ENCODE measurements around the gene PKNOX2.
A peak's percentile ranks its signal among the peaks of the same experiment; 100 is the strongest.

Gene PKNOX2

GRCh38 chr11:125164422-125165110 lies at the start of gene PKNOX2:
Gene PKNOX2, plus strand, starts transcription at chr11:125164751. Its CDS starts 186,555 bp downstream, at chr11:125351306.
- peak; percentile 63 for DNase-seq (ENCODE audit: low spot score)

- no peak for DNase-seq (ENCODE audit: low spot score)
These were observed 47.1 kb upstream of the PKNOX2 start for GRCh38 chr11:125117429-125117828.

DNA sequence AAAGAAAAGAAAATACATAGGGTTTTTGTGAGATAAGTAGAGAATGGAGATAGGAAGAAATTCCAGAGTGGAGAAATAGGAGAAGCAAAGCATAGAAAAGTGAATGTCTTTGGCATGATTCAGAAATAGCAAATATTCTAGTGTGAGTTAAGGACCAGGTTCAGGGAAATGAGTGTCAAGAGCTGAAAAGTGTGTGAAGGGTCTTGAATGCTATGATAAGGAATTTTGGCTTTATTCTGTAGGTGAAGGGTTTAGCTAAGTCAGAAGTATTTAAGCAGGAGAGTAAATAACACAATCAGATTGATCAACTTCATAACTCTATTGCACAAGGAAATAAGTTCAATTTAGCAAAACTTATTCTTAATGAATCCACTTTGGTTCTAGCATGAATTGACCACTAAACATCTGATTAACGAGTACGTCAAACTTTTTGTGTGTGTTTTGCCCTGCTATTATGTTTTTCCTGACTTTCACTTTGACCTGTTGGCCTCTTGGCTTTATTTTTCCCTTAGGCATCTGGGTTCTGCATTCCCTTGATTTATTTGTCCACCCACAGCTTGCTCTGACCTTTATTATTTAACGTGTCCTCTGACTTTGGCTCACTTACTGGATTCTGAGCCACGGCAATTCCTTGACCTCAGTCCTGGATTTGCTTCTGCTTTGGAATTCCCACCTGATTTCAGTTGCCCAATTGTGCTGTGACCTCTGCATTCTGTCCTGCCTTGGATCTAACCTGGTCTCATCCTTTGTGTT lies 41.2 kb upstream of the PKNOX2 start:
- no peak for DNase-seq (ENCODE audit: low spot score)

DNA sequence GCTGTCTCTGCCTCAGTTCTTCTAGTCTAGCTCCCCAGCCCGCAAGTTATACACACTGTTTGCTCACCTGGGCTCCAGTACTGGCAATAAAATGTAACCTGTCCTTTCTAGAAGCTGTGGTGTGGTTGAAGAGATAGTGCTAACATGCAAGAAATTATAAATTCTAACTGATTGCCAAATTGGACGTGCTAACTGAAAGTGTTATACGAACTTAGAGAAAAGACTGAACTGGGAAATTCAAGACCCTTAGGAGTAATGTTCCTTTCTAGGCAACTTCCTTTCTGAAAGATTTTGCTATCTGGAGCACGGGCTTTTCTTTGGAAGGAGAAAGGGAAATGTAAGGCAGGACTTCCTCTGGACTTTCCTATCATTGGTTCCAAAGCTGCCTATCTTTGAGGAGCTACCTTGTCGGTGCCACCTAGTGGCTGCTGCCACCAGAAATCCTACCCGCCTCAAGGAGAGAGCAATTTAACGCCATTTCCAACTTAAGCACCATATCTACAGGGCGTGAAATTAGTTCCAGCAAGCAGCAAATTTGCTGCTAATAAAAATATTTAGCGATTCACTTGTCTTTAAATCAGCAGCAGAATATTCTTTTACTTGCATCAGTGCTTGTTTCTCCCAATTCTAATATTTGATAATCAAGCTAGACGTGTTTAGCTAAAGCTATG lies 40.5 kb upstream of the PKNOX2 start:
- DNase-seq (ENCODE audit: low spot score): peak; percentile 58

GRCh38 chr11:125124618-125124992 lies 39.9 kb upstream of the PKNOX2 start:
- no peak for DNase-seq (ENCODE audit: low spot score)

- DNase-seq (ENCODE audit: low spot score): no peak
These were observed 36.1 kb upstream of the PKNOX2 start for GRCh38 chr11:125128450-125128849.

DNA sequence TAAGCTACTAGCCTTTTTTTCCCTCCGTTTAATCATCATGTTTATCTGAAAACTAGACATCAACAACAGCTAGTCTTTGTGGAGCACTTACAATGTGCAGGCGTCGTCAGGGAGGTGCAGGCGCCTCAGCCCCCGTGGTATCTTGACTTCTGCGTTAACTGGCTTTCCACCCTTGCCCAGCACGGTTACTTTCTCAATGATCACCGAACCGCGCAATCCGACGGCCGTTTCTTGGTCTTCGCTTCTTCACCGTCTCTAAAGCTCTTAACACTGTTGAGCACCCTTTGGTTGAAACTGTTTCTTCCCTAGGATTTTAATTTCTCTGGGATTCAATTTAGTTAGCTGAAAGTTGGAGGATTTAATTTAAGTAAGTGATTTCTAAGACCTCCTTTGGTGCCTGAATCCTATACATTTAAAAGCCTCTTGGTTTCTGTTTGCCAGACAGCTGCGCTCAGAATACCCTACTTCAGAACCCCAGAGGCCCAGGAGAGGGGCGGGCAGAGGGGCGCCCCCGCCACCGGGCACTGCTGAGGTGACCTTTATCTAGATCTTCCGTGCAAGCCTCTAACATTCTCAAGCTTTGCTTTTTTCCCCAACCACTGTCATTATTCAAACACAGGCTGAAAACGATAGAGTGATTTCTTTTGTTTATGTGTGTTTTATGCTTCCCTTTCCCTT lies 35.1 kb upstream of the PKNOX2 start:
- no peak for DNase-seq (ENCODE audit: low spot score)

DNA sequence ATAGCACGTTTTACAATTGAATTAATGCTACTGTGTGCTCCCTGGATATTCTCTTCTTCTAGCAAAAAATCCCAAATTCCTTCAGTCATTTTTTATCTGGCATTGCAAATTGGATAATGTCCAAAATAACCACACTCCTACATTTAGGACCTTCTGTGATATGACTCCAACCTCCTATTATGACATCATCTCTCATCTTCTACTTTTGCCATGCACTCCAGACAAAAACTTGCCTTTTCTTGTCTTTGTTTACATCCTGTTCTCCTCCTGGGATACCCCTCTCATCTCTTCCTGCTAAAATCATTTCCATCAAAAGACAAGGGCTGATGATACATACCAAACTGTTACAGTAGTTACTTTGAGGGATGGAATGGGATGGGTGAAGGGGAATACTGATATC lies 32.5 kb upstream of the PKNOX2 start:
- DNase-seq (ENCODE audit: low spot score): no peak

DNA sequence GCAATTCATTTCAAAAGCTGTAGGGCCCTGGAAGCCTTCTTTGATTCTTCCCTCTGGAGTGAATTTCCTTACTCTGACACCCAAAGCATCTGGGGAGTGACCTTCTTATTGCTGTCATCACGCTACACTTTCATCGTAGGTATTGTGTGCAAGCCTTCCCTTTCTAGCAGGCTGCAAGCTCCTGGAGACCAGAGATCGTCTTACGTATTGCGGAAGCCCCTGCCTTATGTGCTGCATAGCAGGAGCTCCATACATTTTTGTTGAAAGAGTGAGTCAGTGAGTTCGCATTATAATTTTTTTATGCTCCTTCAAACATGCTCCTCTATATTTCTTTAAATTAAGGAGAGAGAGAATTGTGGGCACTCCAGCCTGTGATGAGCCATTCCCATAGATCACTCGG lies 32.0 kb upstream of the PKNOX2 start:
- DNase-seq (ENCODE audit: low spot score): no peak

DNA sequence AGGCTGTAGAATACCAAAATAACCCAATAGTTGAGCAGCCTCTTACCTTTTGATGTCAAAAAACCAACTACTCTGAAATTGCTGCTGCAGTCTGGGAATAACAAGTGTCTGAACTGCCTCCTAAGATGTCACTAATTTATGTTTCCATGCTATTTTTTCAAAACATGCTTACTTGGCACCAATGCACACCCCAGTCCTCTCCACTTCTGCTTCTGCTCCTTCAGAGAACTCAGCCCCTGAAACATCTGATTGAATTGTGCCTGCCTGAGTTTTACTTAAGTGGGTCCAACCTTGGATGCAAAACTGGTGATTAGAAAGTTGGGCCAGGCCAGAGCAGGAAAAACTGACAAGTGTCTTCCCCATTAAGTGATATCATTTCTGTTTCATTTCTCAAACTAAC lies 28.6 kb upstream of the PKNOX2 start:
- DNase-seq (ENCODE audit: low spot score): no peak

DNA sequence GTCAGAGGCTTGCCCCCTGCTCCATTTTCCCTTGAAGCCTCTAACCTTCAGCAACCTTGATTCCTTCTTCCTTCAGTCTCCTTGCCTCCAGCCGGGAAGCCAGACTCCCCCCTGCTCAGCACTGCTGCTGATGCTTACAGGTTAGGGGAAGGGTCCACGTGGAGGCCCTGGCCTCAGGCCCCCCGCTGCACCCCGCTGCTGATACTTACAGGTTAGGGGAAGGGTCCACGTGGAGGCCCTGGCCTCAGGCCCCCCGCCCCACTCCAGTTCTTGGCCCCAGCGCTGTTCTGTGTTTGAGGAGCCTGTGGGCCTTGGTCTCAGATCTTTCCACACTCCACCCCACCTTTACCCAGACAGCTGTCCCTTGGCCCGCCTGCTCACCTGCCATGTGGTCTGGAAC lies 25.6 kb upstream of the PKNOX2 start:
- no peak for DNase-seq (ENCODE audit: low spot score)

DNA sequence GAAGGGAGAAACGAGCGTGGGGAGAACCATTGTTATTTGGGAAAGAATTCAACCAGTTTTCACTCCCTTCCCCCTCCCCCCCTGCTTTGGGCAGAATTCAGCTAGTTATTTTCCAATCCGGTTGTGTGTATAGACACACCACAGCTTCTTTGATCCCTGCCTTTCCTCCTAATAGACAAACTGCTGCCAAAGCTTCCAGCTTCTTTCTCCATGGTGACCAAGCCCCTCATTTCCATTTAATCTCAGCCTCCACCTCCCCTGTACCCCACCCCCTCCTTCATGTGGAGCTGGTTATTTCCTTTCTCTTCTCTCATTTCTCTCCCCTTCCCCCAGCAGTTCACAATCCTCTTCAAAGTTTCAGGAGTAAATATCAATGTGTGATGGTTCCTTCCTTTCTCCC lies 24.8 kb upstream of the PKNOX2 start:
- no peak for DNase-seq (ENCODE audit: low spot score)

DNA sequence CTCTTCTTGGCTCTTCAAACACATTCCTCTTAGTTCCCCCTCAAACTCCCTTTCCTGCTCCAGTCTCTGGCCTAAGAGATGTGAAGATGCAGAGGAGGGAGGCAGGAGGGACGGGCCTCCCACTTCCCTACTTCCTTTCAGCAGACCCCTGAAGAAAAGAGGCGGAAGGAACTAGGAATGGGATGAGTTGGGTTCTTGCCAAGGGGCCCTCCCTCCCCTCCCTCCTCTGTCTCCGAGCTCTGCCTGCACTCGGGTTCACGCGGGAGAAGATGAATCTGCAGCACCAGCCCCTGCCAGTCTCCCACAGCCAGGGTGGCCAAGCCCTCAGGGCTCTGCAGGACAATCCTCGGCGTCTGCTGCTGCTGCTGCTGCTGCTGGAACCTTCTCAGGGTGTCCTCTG lies 24.3 kb upstream of the PKNOX2 start:
- DNase-seq (ENCODE audit: low spot score): no peak

DNA sequence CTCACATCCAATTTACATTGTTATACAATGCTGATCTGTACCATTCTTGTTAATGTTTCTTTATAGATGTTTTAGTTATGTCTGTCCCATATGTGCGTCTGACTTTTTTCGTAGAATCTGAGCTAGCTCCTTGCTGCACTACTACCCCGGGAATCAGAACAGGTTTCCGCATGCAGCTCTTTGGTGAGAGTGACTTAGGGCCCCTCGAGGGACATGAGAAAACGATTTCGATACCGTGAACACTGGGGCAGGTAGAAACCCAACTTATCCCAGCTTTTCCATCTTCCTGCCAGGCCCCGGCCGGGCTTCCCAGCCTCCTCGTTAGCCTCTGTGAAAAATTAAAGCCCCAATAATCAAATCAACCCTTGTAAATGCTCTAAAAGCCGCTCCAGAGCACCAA lies 23.4 kb upstream of the PKNOX2 start:
- no peak for DNase-seq (ENCODE audit: low spot score)

- DNase-seq (ENCODE audit: low spot score): peak; percentile 75
These were observed 22.6 kb upstream of the PKNOX2 start for GRCh38 chr11:125141686-125142535.

DNA sequence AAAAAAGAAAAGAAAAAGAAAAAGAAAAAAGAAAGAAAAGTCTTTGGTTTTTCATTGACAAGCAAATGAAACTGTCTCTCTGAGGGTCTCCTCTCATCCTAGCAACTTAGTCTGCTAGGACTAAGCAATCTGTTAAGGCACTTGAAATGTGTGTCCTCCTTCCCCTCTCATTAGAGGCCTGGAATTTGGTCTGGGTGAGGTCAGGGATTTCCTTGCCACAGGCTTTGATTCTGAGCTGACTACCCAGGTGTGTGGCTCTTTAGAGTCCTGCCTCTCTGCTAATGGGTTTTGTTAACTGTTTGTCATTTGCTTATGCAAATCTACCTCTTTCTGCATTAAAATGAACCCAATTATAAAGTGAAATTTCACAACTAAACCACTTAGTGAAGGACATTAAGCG lies 18.3 kb upstream of the PKNOX2 start:
- no peak for DNase-seq (ENCODE audit: low spot score)

GRCh38 chr11:125147280-125147679 lies 17.3 kb upstream of the PKNOX2 start:
- DNase-seq (ENCODE audit: low spot score): no peak

- DNase-seq (ENCODE audit: low spot score): no peak
These were observed 16.5 kb upstream of the PKNOX2 start for GRCh38 chr11:125148011-125148410.

DNA sequence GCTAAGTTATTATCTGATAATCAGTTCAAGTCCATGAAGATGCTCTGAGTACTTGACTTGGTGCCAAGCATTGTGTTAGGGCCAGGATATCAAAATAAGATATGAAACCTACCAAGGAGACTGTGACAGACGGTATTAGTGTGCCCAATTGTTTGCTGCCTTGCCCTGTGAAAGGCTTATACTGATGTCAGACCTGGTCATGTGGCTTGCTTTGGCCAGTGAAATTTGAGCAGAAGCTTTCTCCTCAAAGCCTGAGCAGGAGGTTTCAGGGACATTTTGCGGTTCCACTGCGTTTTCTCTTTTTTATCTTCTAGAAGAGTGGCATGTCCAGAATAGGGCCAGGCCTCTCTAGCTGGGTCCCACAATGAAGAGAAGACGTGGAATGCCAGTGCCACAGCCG lies 15.8 kb upstream of the PKNOX2 start:
- DNase-seq (ENCODE audit: low spot score): no peak

DNA sequence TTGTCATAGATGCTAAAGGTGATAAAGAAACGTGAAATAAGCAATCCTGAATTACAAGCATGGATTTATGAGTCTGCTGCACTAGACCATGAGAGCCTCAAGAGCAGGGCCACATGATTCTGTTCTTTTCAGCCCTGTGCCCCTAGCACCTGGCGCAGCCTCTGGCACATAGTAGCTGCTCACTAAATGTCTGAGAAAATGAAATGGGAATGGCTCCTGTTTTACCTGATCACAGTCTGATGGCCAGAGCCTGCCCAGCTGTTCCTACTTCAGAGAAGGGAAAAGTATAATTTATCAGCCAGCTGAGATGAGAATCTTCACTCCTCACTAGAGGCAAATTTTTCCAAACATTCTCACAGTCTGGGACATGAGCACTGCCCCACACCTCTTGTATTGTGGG lies 10.7 kb upstream of the PKNOX2 start:
- DNase-seq (ENCODE audit: low spot score): no peak

DNA sequence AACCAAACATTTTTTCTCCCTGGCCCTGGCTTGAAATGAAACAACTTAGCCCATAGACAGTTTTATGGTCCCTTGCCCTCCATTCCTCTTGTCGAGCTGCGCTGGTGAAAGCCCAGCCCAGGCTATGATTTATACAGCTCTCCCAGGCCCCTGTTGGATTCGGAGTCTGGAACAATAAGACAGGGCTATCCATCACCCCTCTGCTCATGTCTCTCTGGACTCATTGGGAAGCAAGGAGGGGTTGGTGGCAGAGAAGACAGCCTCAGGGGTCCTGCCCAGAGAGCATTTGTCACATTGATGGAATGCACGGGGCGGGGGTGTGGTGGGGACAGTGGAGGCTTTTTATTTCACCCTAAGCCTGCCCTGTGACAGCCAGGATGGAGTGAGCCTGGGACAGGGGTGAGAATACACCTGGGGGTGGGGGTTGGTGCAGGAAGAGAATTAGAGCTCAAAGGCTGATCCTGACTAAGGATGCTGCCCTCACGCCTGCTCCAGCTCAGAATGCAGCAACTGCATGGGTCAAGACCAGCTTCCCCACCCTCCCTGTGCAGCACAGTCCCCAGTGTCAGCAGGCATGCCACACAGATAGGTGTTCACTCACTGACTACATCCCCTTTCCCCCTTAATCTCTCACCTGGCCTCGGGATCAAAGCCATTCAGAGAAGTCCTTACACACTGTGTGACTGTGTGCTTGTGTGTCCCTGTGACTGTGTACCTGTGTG lies 10.0 kb upstream of the PKNOX2 start:
- no peak for DNase-seq (ENCODE audit: low spot score)

All from germinal center (tissue), 1 donor.